Measurements from ENCODE around the gene SPACA5.

DNA sequence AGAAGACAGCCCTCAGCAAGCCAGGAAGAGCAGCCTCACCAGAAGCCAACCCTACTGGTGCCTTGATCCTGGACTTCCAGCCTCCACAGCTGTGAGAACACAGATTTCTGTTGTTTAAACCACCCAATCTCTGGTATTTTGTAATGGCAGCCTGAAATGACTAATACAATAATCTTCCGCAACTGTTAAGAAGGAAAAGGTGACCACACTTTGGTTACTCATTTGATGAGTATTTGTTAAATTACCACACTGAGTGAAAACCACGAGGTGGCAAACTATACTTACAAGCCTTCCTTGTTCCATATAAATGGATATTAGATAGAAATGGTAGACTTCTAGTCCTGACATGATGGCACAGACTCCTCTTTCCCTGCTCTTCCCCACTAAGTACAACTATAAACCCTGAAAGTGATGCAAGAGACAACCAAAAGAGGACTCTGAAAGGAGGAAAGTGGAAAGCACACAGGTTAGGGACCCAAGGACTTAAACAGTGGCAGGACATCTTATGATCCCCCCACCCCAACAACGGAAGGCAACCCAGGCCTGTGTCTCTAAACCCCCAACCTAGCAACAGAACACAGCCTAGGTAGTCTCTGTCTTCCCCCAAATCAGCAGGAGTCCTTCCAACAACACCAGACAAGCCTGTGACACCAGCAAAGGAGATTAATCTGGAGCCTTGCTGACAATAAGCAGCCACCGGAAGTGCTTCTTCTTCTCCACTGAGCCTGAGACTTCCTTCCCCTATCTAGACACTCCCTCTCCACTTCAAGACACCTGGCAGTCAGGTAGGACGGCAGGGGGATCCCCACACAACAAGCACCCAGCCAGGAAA lies 15.3 kb upstream of the SPACA5 start:
- TF ChIP-seq POLR2AphosphoS5 (IDR thresholded peaks at IDR 0.05; ENCODE audit: low read depth, low read length) (no peak), POLR2A (IDR thresholded peaks at IDR 0.05; ENCODE audit: low read depth, low read length) (no peak), TAF1 (IDR thresholded peaks at IDR 0.05; ENCODE audit: borderline replicate concordance, low read depth, low read length) (no peak)
